Adipocyte (in vitro differentiated cells): Measurements from ENCODE around the gene DAZAP2.
"Not testable (repeated sequence)": the region's sequence is repeated elsewhere in the genome, so short reads cannot be mapped to it uniquely, and the experiment has no call there.

ENCODE experiments used
- DNase-seq: peaks from one replicate; pipeline ENCODE4 v3.0.0-alpha.2; 2015; ENCODE audit warnings: low read depth
- H3K27me3 ChIP-seq: replicated peaks from 2 replicates; pipeline ENCODE4 v1.7.0; 2013; ENCODE audit warnings: mild to moderate bottlenecking, low read length, moderate library complexity; ENCODE audit not compliant: control insufficient read depth, insufficient read depth
- H3K36me3 ChIP-seq: 2 replicates; pipeline ENCODE4 v1.7.0; 2013; ENCODE audit warnings: low read length, mild to moderate bottlenecking, moderate library complexity; ENCODE audit not compliant: control insufficient read depth, insufficient read depth, severe bottlenecking
- H3K4me1 ChIP-seq: 2 replicates; pipeline ENCODE4 v1.7.0; 2013; ENCODE audit warnings: mild to moderate bottlenecking, low read length, moderate library complexity; ENCODE audit not compliant: control insufficient read depth, insufficient read depth
- H3K4me3 ChIP-seq: 2 replicates; pipeline ENCODE4 v1.7.0; 2013; ENCODE audit warnings: mild to moderate bottlenecking, low read length, moderate library complexity
- H3K9ac ChIP-seq: 2 replicates; pipeline ENCODE4 v1.7.0; 2013; ENCODE audit warnings: mild to moderate bottlenecking, low read length, moderate library complexity
- H3K9me3 ChIP-seq: 2 replicates; pipeline ENCODE4 v1.7.0; 2013; ENCODE audit warnings: mild to moderate bottlenecking, low read length, moderate library complexity; ENCODE audit not compliant: control insufficient read depth

The DAZAP2 gene

GRCh38 chr12:51238037-51238509 is 553 bp upstream of the DAZAP2 start:
- Histone ChIP-seq H3K9me3 (no peaks in the 10 kb centered on the region), H3K36me3 (peaks cover 29% of the 10 kb centered on the region), H3K27me3 (no peaks in the 10 kb centered on the region), H3K9ac (peak overlapping the region; percentile 99), H3K4me3 (peak overlapping the region; percentile 94), H3K4me1 (peaks cover 22% of the 10 kb centered on the region)
- no peak for DNase-seq

DNA sequence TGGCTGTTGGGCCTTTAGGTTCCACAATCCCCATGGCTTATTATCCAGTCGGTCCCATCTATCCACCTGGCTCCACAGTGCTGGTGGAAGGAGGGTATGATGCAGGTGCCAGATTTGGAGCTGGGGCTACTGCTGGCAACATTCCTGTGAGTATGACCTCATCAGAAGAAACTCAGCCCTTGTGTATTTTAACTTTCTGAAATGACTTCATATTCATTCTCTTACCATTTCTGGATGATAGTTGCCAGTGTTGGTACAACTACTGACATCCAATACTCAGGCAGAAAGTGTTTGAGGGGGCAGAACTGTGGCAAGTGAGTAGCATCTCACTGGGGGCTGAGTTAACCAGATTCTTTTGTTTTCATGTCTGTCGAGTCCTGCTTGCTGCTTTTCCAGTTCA is 2.3 kb downstream of the DAZAP2 start:
- Histone ChIP-seq H3K9ac (peak overlapping the region; percentile 99), H3K9me3 (no peaks in the 10 kb centered on the region), H3K4me3 (peak overlapping the region; percentile 94), H3K27me3 (no peaks in the 10 kb centered on the region), H3K36me3 (peaks cover 53% of the 10 kb centered on the region), H3K4me1 (peaks cover 22% of the 10 kb centered on the region)
- DNase-seq, result peak; percentile 28

- Histone ChIP-seq H3K9ac (no peak overlapping the region), H3K4me3 (no peak overlapping the region), H3K4me1 (peaks cover 25% of the 10 kb centered on the region), H3K36me3 (peaks cover 56% of the 10 kb centered on the region), H3K27me3 (no peaks in the 10 kb centered on the region), H3K9me3 (no peaks in the 10 kb centered on the region)
- DNase-seq, result no peak
Measured at GRCh38 chr12:51242120-51242519, 3.5 kb downstream of the DAZAP2 start.

- Histone ChIP-seq H3K4me3 (no peak overlapping the region), H3K27me3 (no peaks in the 10 kb centered on the region), H3K9ac (no peak overlapping the region), H3K36me3 (peaks cover 56% of the 10 kb centered on the region), H3K9me3 (no peaks in the 10 kb centered on the region), H3K4me1 (peaks cover 33% of the 10 kb centered on the region)
- DNase-seq, result no peak
Measured at GRCh38 chr12:51242876-51243275, 4.2 kb downstream of the DAZAP2 start.

DNA sequence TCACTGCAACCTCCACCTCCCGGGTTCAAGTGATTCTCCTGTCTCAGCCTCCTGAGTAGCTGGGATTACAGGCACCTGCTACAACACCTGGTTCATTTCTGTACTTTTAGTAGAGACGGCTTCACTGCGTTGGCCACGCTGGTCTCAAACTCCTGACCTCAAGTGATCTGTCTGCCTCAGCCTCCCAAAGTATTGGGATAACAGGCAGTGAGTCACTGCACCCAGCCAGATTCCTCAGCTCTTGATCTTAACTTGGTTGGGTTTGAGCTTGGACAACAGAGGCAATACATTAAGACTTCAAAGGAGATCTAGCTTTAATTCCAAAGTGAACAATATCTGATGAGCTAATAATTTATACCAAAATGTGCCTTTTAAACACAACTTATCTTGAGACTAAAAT is 5.6 kb downstream of the DAZAP2 start:
- DNase-seq, result no peak

GRCh38 chr12:51245476-51246253 is 7.0 kb downstream of the DAZAP2 start:
- Histone ChIP-seq H3K36me3 (peaks cover 51% of the 10 kb centered on the region), H3K4me3 (no peak overlapping the region), H3K4me1 (peaks cover 20% of the 10 kb centered on the region), H3K9ac (no peak overlapping the region), H3K27me3 (no peaks in the 10 kb centered on the region), H3K9me3 (no peaks in the 10 kb centered on the region)
- no peak for DNase-seq

More for the DNA sequence above, 5.6 kb downstream of the DAZAP2 start:
- H3K4me3 ChIP-seq, result no peak overlapping the region
- H3K36me3 ChIP-seq, result peaks cover 56% of the 10 kb centered on the region
- no peaks in the 10 kb centered on the region for H3K27me3 ChIP-seq
- H3K4me1 ChIP-seq, result peaks cover 30% of the 10 kb centered on the region
- no peak overlapping the region for H3K9ac ChIP-seq
- no peaks in the 10 kb centered on the region for H3K9me3 ChIP-seq

GRCh38 chr12:51246254-51246853 is 7.7 kb downstream of the DAZAP2 start:
- peaks cover 44% of the 10 kb centered on the region for H3K36me3 ChIP-seq
- no peaks in the 10 kb centered on the region for H3K27me3 ChIP-seq
- DNase-seq, result no peak
- H3K4me1 ChIP-seq, result peaks cover 13% of the 10 kb centered on the region
- no peaks in the 10 kb centered on the region for H3K9me3 ChIP-seq
- no peak overlapping the region for H3K4me3 ChIP-seq
- H3K9ac ChIP-seq, result no peak overlapping the region

- Histone ChIP-seq H3K36me3 (peaks cover 31% of the 10 kb centered on the region), H3K9ac (no peak overlapping the region), H3K9me3 (no peaks in the 10 kb centered on the region), H3K4me1 (peaks cover 12% of the 10 kb centered on the region), H3K4me3 (no peak overlapping the region), H3K27me3 (no peaks in the 10 kb centered on the region)
- DNase-seq, result no peak
Measured at GRCh38 chr12:51247523-51248206, 9.0 kb downstream of the DAZAP2 start.

- no peak for DNase-seq
- Histone ChIP-seq H3K27me3 (no peaks in the 10 kb centered on the region), H3K9ac (no peak overlapping the region), H3K9me3 (no peaks in the 10 kb centered on the region), H3K36me3 (no peaks in the 10 kb centered on the region), H3K4me1 (no peaks in the 10 kb centered on the region), H3K4me3 (no peak overlapping the region)
Measured at GRCh38 chr12:51253276-51253675, 14.7 kb downstream of the DAZAP2 start.

- Histone ChIP-seq H3K4me1 (no peaks in the 10 kb centered on the region), H3K4me3 (no peak overlapping the region), H3K9me3 (no peaks in the 10 kb centered on the region), H3K27me3 (no peaks in the 10 kb centered on the region), H3K36me3 (no peaks in the 10 kb centered on the region), H3K9ac (no peak overlapping the region)
- no peak for DNase-seq
Measured at GRCh38 chr12:51254536-51254935, 15.9 kb downstream of the DAZAP2 start.

- H3K9me3 ChIP-seq, H3K27me3 ChIP-seq, H3K4me1 ChIP-seq, H3K36me3 ChIP-seq, DNase-seq, H3K4me3 ChIP-seq, H3K9ac ChIP-seq: not testable (repeated sequence)
Measured at GRCh38 chr12:51259600-51259999, 21.0 kb downstream of the DAZAP2 start.
